ENCODE data around the gene ALOX5. TPM values are rescaled to one million over a fixed set of nuclear protein-coding genes. Genes with fewer than 3 reads are reported as not detected.
"Not testable (repeated sequence)": the region's sequence is repeated elsewhere in the genome, so short reads cannot be mapped to it uniquely, and the experiment has no call there.

ALOX5 gene
- 10 to 100 TPM; 25.3 to 62.5 TPM for total RNA-seq
- 1 to 10 TPM; 3.2 to 6.8 TPM for polyA plus RNA-seq
- long read RNA-seq, donor 1, transcript ALOX5-201 (14 exons, 2,506 nt): major isoform, 48 of 88 reads
- long read RNA-seq, donor 1, partial matches to known transcripts: 15 of 88 reads
- long read RNA-seq, donor 1, other reads (novel, unspliced or antisense): 20 of 88 reads
- long read RNA-seq, donor 2, transcript ALOX5-201 (14 exons, 2,506 nt): major isoform, 18 of 49 reads
- long read RNA-seq, donor 2, partial matches to known transcripts: 17 of 49 reads
- long read RNA-seq, donor 2, other reads (novel, unspliced or antisense): 13 of 49 reads

GRCh38 chr10:45373576-45374349 is at the start of gene ALOX5:
ALOX5 (plus strand) TSS chr10:45374216; CDS start chr10:45374280, 64 bp downstream.
- H3K27me3 ChIP-seq (ENCODE audit: control insufficient read depth in 1 of 2, insufficient read depth in 2 of 2, low read length in 1 of 2): no peaks in the 10 kb centered on the region
- ATAC-seq (ENCODE audit: low FRiP score): peak; percentile 73
- no peaks in the 10 kb centered on the region for H3K36me3 ChIP-seq (ENCODE audit: control insufficient read depth in 1 of 2, insufficient read depth in 2 of 2, low read length in 1 of 2)
- WGBS, 2 donors: 1 to 2% methylated on average over 50 to 59 of the region's 59 CpGs
- intact Hi-C loops (cut with DNase I): no loop called here
- H3K4me3 ChIP-seq (ENCODE audit: low read length in 2 of 2): peak within 1 kb of the TSS; percentile 2 to 5
- no peak within 1 kb of the TSS for H3K27ac ChIP-seq (ENCODE audit: low read depth in 1 of 2, low read length in 2 of 2)
- H3K9me3 ChIP-seq (ENCODE audit: control insufficient read depth, low read length): no peaks in the 10 kb centered on the region
- peak; percentile 86 to 89 for DNase-seq
- H3K4me1 ChIP-seq (ENCODE audit: control insufficient read depth in 1 of 2, insufficient read depth in 2 of 2, low read length in 2 of 2): no peaks in the 10 kb centered on the region

DNA sequence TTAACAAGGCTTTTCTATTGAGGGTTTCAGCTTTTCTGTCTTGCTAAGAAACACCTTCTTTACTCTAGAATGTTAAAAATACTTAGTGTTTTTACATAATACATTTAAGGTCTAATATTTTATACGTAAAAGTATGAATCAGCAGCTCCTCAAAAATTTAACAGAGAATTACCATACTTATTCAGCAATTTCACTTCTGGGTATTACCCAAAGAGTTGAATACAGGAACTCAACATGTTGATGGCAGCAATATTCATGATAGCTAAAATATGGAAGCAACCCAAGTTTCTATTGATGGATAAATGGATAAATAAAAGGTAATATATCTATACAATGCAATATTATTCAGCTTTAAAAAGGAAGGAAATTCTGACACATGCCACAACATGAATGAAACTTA is 48.9 kb upstream of the ALOX5 start:
- DNase-seq (no peak), ATAC-seq (ENCODE audit: low FRiP score) (no peak)
- Histone ChIP-seq H3K27me3 (ENCODE audit: control insufficient read depth in 1 of 2, insufficient read depth in 2 of 2, low read length in 1 of 2) (no peaks in the 10 kb centered on the region), H3K4me1 (ENCODE audit: control insufficient read depth in 1 of 2, insufficient read depth in 2 of 2, low read length in 2 of 2) (no peaks in the 10 kb centered on the region), H3K36me3 (ENCODE audit: control insufficient read depth in 1 of 2, insufficient read depth in 2 of 2, low read length in 1 of 2) (no peaks in the 10 kb centered on the region), H3K4me3 (ENCODE audit: low read length in 2 of 2) (no peak overlapping the region), H3K9me3 (ENCODE audit: control insufficient read depth, low read length) (no peaks in the 10 kb centered on the region), H3K27ac (ENCODE audit: low read depth in 1 of 2, low read length in 2 of 2) (no peak overlapping the region)
- 52 to 55% methylated on average over 1 of the region's 1 CpG for whole genome bisulfite sequencing, 2 donors
- intact Hi-C loops (cut with DNase I): no loop called here

DNA sequence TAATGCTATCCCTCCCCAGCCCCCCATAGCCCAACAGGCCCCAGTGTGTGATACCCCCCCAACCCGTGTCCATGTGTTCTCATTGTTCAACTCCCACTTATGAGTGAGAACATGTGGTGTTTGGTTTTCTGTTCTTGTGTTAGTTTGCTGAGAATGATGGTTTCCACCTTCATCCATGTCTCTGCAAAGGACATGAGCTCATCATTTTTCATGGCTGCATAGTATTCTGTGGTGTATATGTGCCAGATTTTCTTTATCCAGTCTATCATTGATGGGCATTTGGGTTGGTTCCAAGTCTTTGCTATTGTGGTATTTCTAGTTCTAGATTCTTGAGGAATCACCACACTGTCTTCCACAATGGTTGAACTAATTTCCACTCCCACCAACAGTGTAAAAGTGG is 47.2 kb upstream of the ALOX5 start:
- H3K4me3 ChIP-seq (ENCODE audit: low read length in 2 of 2); H3K27me3 ChIP-seq (ENCODE audit: control insufficient read depth in 1 of 2, insufficient read depth in 2 of 2, low read length in 1 of 2); H3K4me1 ChIP-seq (ENCODE audit: control insufficient read depth in 1 of 2, insufficient read depth in 2 of 2, low read length in 2 of 2); H3K27ac ChIP-seq (ENCODE audit: low read depth in 1 of 2, low read length in 2 of 2); intact Hi-C loops (cut with DNase I); ATAC-seq (ENCODE audit: low FRiP score); DNase-seq; H3K9me3 ChIP-seq (ENCODE audit: control insufficient read depth, low read length); H3K36me3 ChIP-seq (ENCODE audit: control insufficient read depth in 1 of 2, insufficient read depth in 2 of 2, low read length in 1 of 2): not testable (repeated sequence)
- 76 to 88% methylated on average over 1 of the region's 1 CpG for WGBS, 2 donors

- H3K4me3 ChIP-seq (ENCODE audit: low read length in 2 of 2); H3K27ac ChIP-seq (ENCODE audit: low read depth in 1 of 2, low read length in 2 of 2); H3K36me3 ChIP-seq (ENCODE audit: control insufficient read depth in 1 of 2, insufficient read depth in 2 of 2, low read length in 1 of 2); H3K9me3 ChIP-seq (ENCODE audit: control insufficient read depth, low read length); H3K4me1 ChIP-seq (ENCODE audit: control insufficient read depth in 1 of 2, insufficient read depth in 2 of 2, low read length in 2 of 2); ATAC-seq (ENCODE audit: low FRiP score); H3K27me3 ChIP-seq (ENCODE audit: control insufficient read depth in 1 of 2, insufficient read depth in 2 of 2, low read length in 1 of 2); intact Hi-C loops (cut with DNase I); DNase-seq: not testable (repeated sequence)
- 91 to 93% methylated on average over 3 of the region's 3 CpGs for WGBS, 2 donors
These were observed 42.2 kb upstream of the ALOX5 start for GRCh38 chr10:45331824-45332223.

DNA sequence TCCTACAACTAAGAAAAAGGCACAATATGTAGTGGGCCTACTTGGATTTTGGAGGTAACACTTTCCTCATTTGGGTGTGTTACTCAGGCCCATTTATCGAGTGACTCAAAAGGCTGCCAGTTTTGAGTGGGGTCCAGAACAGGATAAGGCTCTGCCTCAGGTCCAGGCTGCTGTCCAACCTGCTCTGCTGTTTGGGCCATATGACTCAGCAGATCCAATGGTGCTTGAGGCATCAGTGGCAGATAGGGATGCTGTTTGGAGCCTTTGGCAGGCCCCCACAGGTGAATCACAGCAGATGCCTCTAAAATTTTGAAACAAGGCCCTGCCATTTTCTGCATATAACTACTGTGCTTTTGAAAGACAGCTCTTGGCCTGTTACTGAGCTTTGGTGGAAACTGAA is 34.1 kb upstream of the ALOX5 start:
- H3K4me1 ChIP-seq (ENCODE audit: control insufficient read depth in 1 of 2, insufficient read depth in 2 of 2, low read length in 2 of 2): no peaks in the 10 kb centered on the region
- no peaks in the 10 kb centered on the region for H3K36me3 ChIP-seq (ENCODE audit: control insufficient read depth in 1 of 2, insufficient read depth in 2 of 2, low read length in 1 of 2)
- H3K9me3 ChIP-seq (ENCODE audit: control insufficient read depth, low read length): peaks cover 13% of the 10 kb centered on the region
- ATAC-seq (ENCODE audit: low FRiP score) (no peak), DNase-seq (no peak)
- H3K27ac ChIP-seq (ENCODE audit: low read depth in 1 of 2, low read length in 2 of 2): no peak overlapping the region
- no peak overlapping the region for H3K4me3 ChIP-seq (ENCODE audit: low read length in 2 of 2)
- H3K27me3 ChIP-seq (ENCODE audit: control insufficient read depth in 1 of 2, insufficient read depth in 2 of 2, low read length in 1 of 2): peaks cover 0 to 1% of the 10 kb centered on the region in 2 donors
- intact Hi-C loops (cut with DNase I): no loop called here
- 85 to 86% methylated on average over 1 of the region's 1 CpG for WGBS, 2 donors

GRCh38 chr10:45340420-45340819 is 33.6 kb upstream of the ALOX5 start:
- WGBS, 2 donors: 72 to 79% methylated on average over 4 of the region's 4 CpGs
- H3K27me3 ChIP-seq (ENCODE audit: control insufficient read depth in 1 of 2, insufficient read depth in 2 of 2, low read length in 1 of 2); ATAC-seq (ENCODE audit: low FRiP score); DNase-seq; intact Hi-C loops (cut with DNase I); H3K4me1 ChIP-seq (ENCODE audit: control insufficient read depth in 1 of 2, insufficient read depth in 2 of 2, low read length in 2 of 2); H3K4me3 ChIP-seq (ENCODE audit: low read length in 2 of 2); H3K27ac ChIP-seq (ENCODE audit: low read depth in 1 of 2, low read length in 2 of 2); H3K36me3 ChIP-seq (ENCODE audit: control insufficient read depth in 1 of 2, insufficient read depth in 2 of 2, low read length in 1 of 2): not testable (repeated sequence)
- H3K9me3 ChIP-seq (ENCODE audit: control insufficient read depth, low read length): peaks cover 13% of the 10 kb centered on the region

GRCh38 chr10:45346652-45347335 is 27.2 kb upstream of the ALOX5 start:
- H3K9me3 ChIP-seq (ENCODE audit: control insufficient read depth, low read length); H3K4me3 ChIP-seq (ENCODE audit: low read length in 2 of 2); ATAC-seq (ENCODE audit: low FRiP score); DNase-seq; intact Hi-C loops (cut with DNase I); H3K27me3 ChIP-seq (ENCODE audit: control insufficient read depth in 1 of 2, insufficient read depth in 2 of 2, low read length in 1 of 2); H3K4me1 ChIP-seq (ENCODE audit: control insufficient read depth in 1 of 2, insufficient read depth in 2 of 2, low read length in 2 of 2); H3K27ac ChIP-seq (ENCODE audit: low read depth in 1 of 2, low read length in 2 of 2); H3K36me3 ChIP-seq (ENCODE audit: control insufficient read depth in 1 of 2, insufficient read depth in 2 of 2, low read length in 1 of 2): not testable (repeated sequence)
- 89% methylated on average over 22 to 24 of the region's 24 CpGs for WGBS, 2 donors

- WGBS, 2 donors: 95 to 97% methylated on average over 20 of the region's 20 CpGs
- H3K27ac ChIP-seq (ENCODE audit: low read depth in 1 of 2, low read length in 2 of 2); H3K4me3 ChIP-seq (ENCODE audit: low read length in 2 of 2); H3K9me3 ChIP-seq (ENCODE audit: control insufficient read depth, low read length); DNase-seq; H3K27me3 ChIP-seq (ENCODE audit: control insufficient read depth in 1 of 2, insufficient read depth in 2 of 2, low read length in 1 of 2); H3K4me1 ChIP-seq (ENCODE audit: control insufficient read depth in 1 of 2, insufficient read depth in 2 of 2, low read length in 2 of 2); ATAC-seq (ENCODE audit: low FRiP score); intact Hi-C loops (cut with DNase I); H3K36me3 ChIP-seq (ENCODE audit: control insufficient read depth in 1 of 2, insufficient read depth in 2 of 2, low read length in 1 of 2): not testable (repeated sequence)
These were observed 26.6 kb upstream of the ALOX5 start for GRCh38 chr10:45347464-45347863.
